GM19238 (cell line): ENCODE measurements around the gene PREP.

Experiments
- DNase-seq: peaks from one replicate; pipeline ENCODE4 v3.0.0; 2011; ENCODE audit warnings: low spot score; ENCODE audit not compliant: insufficient read length

The PREP gene

DNA sequence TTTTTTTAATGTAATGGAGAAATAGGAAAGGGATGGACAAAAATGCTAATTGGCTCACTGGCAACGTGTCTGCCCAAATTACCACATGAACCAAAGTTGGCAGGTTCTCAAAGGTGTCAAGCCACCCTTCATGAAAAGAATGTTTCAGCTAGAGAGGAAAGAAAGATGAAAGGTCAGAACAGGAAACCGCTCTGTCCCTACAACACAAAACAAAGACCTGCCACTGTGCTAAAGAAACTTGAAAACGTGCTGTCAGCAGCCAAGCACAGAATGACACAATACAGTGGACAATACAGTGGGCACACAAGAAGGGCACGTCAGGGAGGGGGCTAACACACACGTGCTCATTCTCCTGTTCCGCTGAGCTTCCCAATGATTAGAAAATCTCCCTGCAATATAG is 4.9 kb downstream of the PREP start:
- DNase-seq: no peak

DNA sequence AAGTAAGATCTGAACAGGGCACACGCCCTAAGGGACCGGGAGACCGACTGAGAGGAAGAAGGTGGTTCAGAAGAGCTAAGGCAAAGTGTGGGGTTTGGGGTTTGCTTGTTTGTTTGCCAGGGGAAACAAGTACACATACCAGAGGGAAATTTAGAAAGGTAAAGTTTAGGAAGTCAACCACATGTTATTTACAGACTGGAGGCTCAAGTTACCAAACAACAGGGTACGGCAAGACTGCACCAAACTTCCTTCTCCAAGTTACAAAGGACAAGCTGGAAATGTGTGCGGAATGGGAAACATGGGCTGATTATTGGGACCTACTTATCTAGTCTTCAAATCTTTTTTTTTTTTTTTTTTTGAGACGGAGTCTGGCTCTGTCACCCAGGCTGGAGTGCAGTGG is 11.2 kb downstream of the PREP start:
- no peak for DNase-seq

DNA sequence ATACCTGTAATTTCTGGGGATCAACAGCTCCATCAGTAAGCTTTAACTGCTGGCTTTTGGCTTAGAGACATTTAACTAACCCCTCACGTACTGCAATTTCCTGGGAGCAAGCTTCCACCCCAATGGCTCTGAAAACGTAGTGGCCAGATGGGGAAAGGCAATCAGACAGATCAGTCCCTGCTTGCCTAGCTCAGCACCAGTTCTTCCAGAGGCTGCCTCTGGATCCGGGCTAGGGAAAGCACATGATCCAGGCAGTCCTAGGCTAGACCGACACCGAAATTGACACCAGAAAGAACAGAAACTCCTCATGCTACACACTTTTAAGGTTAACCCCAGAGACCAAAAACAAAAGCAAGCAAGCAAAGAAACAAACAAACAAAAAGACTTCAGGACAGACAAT is 13.3 kb downstream of the PREP start:
- no peak for DNase-seq

DNA sequence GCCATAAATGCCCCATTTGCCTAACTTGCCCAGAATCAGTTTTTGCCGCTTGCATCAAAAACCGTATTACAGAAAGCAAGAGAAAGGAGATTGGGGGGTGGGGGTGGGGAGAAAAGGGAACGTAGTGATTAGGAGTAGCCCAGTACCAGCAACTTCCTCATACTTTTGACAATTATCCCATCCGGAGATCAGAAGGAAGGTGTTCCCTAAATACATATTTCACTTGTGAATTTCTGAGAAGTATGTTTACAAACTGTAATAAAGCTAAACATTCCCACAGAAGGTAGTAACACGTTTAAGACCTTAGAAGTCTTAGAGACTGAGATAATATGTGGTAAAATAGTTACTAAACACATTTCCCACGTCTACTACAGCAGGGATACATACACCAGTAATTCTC is 14.5 kb downstream of the PREP start:
- DNase-seq: no peak

DNA sequence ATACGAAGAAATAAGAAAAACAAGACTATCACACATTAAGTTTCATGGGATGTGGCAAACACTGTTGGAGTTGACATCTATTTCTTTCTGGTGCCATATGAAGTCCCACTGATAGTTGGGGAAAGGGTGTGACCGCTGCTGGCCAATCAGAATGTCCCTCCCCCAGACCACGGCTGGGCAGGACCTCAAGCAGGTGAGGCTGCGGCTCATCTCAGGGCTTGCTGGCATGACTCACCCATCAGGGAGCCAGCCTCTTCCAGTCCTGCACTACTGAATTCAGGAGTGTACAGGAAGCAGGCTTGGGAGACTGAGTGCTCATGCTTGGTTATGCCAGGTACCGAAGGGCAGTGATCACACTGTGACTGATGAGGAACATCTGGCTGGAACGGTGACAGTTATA is 18.9 kb downstream of the PREP start:
- DNase-seq: no peak

DNA sequence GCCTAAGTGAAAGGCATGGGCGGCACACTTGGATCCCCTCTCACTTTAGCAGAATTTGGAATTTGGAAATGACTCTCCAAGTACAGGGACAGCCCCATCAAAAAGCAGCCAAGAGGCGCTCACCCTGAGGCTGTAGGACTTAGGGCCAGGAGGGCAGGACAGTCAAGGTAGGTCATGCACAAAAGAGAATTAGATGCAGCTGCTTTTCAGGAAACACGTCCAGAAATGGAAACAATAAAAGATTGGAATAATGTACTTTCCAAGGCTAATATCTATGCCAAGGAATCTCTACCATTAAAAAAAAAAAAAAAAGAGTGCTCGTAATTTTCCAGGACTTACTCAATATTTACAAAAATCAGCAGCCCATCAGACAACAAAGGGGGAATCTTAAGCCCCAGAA is 19.9 kb downstream of the PREP start:
- no peak for DNase-seq

DNA sequence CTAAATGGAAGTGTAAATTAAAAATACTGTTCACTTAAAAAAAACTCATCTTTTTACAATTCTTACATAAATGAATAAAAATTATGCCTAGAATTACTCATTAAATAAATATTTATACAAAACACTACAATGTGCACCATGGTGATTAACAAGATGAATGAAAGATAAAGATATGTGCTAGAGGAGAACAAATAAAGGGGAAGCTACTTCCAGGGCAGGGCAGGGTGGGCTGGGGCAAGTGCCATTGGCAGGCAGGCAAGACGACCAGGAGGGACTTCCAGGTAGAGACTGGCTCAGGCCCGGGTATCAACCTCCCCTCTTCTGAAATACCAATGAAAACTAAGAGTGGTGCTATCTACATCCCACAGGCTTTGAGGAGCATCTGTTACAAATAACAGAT is 20.4 kb downstream of the PREP start:
- no peak for DNase-seq

DNA sequence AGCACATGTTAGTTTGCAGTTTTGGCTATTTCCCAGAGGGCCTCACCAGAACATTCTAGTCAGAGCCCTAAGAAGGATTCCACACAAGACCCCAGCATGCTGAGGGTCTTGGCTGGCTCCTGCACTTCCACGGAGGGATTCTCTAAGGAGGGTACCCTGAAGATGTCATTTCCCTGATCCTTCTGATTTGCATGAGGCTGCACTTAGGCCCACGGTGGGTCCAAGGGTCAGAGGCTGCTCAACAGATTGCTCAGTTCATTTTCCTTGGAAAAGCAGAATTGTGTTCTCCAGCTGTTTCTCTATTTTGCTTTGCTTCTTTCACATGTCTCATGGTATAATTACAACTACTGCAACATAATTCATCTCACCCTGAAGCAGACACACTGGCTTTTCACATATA is 22.2 kb downstream of the PREP start:
- no peak for DNase-seq

DNA sequence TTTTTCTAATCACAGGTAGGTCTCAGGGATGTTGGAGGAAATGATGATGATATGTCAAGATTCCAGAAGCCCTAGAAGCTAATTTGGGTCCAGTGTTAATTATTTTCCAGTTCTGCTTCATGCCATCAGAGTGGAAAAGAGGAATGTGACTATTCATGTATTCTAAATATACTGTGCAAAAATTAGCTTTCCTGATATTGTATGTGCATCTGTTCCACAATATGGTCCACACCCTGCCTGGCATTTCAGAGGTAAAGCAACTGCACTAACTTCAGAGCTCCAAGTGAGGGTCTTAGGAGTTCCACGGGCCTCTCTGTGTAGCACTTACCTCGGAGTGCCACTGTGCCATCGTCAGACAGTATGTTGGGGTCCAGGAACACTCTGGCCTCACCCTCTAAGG is 27.1 kb downstream of the PREP start:
- DNase-seq: no peak

DNA sequence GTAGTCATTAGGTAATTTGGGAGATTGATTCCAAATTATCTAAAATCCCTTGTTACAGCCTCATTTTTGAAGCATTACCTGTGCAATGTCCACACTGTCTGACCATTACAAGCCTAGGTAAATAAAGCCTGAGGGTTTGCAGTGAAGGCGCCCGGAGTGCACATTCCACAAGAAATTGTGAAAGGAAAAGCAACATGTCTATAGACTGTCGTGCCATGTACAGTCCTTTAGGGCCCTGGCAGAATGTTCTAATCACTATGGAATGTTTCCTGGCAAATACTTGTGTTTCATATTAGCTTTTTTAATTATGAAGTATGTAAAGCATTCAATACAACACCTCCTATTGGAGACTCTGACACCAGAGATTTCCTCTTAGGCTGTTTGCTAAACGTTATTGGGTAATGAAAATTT is 28.9 kb downstream of the PREP start:
- no peak for DNase-seq

DNA sequence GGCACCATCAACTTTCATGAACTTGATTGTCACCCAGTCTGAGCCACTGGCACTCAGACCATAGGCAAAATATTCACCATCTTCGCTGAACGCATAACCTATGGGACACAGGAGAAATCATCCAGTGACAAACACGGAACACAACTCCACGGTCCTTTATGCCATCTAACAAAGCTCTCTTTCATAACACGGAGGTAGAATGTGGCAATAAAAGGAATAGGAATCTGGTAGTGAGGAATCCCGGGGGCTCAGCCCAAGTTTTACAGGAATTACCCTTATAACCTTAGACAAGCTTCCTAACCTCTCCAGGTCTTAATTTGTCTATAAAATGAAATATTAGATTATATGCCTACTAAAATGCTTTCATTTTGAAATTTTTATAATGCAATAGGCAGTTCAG is 29.4 kb downstream of the PREP start:
- no peak for DNase-seq

DNA sequence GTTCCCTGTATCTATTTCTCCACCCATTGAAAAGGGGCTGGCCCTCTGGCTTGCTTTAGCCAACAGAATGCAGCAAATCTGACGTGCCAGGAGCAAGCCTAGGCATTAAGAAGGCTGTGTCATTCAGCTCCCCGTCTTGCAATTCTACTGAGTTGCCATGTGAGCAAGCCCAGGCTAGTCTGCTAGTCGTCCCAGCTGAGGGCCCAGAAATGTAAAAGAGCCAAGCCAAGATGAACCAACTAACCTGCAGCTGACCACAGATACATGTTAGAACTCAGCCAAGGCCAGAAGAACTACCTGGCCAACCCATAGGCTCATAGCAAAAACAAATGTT is 30.1 kb downstream of the PREP start:
- no peak for DNase-seq

DNA sequence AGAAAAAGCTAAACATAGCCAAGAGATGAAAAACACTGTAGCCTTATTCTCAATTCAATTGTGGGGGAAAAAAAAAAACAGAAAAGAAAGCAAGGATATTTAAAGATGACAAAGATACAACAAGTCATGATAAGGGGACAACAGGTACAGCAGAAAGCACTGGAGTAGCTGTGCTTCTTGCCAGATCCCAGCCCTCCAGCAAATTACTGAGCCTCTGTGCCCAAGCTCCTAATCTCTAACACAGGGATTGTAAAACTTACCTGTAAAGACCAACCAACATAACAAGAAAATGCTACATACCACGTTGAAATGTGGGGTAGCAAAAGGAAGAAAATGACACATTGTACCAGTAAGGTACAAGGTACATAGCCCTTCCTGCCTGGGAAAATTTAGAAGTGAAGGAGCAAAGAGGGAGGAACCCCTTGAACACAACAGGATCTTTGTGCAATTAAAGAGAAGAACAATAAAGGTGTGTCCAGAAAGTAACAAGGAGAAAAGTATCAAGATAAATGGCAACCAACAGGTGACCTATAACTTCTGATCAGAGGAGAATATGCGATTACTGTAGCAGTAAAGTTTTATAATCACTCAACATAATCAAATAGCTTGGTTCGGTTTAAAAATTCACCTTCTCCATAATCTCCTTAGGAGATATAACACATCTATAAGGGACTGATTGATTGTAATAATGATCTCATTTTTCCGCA is 30.6 kb downstream of the PREP start:
- DNase-seq: no peak

DNA sequence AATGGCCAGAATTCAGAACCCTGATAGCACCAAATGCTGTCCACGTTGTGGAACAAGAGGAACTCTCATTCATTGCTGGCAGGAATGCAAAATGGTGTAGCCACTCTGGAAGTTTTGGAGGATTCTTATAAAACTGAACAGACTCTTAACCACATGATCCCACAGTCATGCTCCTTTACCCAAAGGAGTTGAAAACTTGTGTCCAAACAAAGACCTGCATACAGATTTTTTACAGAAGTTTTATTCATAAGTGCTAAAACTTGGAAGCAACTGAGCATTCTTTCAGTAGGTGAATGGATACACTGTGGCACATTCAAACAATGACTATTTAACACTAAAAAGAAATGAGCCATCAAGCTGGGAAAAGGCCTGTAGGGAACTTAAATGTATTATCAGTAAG is 32.5 kb downstream of the PREP start:
- DNase-seq: no peak

DNA sequence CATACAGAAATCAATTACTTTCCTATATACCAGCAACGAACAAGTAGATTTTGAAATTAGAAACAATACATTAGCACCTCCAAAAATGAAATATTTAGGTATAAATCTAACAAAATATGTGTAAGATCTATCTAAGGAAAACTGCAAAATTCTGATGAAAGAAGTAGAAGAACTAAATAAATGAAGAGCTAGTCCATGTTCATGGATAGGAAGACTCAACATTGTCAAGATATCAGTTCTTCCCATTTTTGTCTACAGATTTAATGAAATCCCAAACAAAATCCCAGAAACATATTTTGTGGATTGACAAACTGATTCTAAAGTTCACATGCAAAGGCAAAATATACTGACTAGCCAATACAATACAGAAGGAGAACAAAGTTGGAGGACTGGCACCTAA is 33.7 kb downstream of the PREP start:
- DNase-seq: no peak

DNA sequence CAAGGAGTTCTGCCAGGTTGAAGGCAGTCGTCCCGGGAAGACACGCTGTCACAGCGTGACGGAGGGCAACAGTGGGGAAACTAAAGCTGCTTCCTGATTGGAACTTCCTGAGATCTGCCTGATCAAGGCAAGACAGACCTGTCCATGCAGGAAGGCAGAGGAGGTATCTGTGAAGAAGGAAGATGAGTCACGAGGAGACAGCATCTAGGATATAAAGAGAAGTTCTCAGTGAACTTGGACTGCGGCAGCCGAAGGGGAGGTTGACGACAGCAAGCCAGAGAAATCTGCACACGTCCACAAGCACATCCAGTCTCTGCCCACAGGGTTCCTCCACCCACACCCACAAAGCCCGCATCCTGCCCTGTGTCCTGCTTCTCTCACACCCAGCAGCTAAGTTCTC is 38.6 kb downstream of the PREP start:
- DNase-seq: no peak

DNA sequence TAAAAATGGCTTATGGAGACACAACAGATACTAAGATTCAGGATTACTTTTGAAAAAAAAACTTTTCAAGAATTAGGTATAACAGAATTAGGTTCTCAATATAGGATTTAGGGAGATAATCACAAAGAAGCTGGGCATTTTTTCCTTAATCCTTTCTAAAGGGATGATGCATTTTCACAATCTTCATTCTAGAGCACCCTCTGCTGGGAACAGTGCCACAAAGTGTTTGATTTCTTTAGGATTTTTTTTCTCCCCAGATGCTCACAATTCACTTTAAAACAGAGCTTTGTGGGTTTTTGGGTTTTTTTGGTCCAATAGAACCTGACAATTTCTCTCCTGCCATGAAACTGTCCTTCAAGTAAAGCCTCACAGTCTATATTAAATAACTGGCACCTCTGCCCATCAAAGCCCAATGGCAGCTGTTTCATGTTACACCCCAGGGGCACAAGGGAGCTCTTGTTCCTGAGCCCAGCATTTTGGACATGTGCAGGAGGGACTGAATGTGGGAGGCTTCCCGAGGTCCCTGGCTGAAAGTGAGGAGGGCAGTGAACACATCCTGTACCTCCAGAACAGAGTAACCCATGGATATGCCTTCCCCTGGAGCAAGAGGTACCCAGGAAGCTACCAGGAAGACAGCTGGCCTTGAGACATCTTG is 39.7 kb downstream of the PREP start:
- DNase-seq: no peak

DNA sequence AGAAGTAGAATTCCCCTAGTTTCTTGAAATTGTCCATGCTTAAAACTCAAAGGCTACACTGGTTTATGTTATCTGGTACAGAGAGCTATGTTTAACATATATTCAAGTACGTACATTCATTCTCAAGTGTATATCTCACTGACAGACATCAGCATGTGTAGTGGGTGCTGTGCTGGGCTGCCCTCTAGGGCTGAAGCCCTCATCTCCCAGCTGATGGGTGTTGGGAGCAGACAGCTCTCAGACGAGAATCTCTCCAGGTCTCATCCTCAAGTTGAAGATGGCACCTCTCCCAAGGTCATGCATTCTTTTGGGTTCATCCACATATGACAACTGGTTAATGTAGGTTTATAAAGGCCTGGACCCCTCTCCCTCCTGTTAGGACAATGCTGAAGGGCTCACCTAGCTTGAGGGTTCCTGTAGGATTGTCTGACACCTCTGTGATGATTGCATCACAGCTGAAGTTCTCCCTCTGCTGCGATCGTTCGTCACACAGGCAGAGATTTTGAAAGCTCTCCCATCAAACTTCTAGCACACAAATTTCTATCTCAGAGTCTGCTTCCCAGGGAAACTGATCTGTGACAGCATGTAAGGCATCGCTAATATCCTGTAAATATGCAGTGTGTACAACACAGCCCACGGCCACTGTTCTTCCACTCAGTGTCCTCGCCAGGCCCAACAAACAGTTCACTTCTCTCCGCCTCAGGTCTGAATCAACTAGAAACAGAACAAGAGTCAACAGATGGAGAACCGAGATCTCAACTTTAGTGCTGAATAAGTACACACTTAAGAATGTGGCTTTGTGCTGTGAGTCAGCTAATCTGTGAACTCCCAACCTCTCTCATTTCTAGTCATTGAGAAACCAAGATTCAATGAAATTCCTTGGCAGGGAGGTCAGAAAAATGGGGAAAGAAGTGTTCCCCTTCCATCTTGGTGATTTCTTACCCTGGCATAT is 43.2 kb downstream of the PREP start:
- DNase-seq: no peak

DNA sequence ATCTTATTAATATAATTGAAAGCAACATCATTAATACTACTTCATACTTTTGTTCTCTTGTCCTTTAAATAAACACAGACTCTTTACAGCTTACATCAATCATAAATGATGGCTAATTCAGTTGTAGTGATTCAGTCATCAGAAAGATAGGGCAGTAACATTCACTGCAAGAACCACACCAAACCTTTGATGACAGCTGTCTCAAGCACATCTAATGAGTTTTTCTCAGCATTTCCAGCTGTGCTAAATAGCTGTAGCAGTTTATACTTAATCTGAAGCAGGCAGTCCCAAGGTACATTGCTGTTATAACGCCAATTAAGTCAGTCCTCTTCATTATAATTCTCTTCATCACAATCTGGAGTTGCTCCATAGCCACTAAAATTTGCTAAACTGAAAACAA is 45.7 kb downstream of the PREP start:
- DNase-seq: no peak

DNA sequence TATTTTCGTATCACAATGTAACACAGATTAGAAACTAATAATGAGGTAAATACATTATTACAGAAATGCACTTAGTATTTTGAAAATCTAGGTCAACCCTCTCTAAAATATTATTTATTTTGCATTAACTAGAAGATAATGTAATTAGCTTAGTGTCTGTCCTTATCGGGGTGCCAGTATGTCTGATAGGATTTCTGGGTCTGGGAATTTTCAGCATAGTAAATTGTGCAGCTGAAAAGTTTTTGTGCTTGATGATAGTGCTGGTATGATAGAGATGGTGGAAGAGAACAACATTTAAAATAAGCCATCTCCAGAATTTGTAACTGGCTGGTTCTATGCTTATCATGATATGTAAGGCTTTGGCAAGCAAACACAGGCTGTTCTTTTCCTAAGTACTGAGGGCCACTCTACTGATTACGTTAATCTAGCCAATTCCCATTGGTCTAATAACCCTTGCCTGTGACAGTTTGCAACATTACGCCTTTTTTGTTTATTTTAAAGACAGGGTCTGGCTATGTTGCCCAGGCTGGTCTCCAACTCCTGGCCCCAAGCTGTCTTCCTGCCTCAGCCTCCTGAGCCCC is 50.8 kb downstream of the PREP start:
- DNase-seq: no peak

DNA sequence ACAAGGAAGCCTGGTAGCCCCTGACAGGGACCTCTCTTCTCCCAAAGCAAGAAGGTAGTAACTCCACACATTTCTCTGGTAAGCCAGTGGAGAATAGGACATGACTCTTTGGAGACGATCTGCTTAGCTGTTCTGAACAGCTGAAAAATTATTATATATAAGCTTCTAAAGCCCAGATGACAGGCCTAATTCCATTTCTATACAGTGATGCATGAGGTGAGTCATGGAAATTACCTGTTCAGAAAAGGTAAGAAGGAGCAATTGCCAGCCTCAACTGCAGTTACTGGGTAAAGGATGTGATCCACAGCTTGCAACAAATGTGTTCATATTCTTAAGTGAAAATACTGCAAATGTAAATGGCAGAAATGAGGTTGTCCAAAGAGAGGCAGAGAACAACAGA is 54.0 kb downstream of the PREP start:
- DNase-seq: no peak

DNA sequence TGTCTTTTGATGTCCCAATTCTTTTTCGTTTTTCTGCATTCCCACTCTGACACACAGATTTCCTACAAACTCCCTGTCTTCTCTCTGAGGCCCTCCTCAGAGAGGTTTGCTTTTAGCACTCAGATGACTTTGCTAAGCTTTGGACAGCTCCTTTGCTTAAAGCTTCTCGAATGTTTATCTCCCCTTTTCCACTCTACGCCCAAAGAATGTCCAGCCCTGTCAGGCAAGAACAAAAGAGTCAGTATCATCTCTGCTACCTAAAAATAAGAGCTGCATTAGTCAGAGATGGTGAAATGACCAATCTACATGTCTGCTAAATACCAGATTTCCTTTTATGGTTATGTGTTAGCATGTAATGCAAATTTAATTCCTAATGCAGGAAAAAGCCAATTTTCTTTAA is 56.8 kb downstream of the PREP start:
- no peak for DNase-seq
